ENCODE results near the gene WNT7A. TPM values are rescaled to one million over a fixed set of nuclear protein-coding genes. Genes with fewer than 3 reads are reported as not detected.

WNT7A gene
- total RNA-seq, 2 experiments from 2014 or later, result 22.4 to 24.7 TPM

DNA sequence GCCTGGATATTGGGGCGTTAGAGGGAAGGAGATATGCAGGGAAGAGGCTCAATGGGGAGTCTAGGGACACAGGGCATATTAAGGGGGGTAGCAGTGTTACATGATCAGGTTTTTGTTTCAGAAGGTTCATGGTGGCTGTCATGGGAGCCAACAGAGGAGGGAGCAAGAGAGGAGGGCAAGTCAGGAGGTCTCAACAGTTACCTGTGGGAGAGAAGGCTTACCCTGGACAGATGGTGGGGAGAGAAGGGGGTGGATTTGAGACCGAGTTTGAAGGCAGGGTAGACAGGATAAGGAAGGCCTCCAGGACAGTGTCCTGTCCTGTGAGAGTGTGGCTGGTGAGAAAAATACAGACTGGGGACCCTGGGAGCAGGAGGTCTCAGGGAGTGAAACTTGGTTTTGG lies 3.8 kb upstream of the WNT7A start:
- no peak overlapping the region for H3K4me3 ChIP-seq (ENCODE audit: low read length)
- no peaks in the 10 kb centered on the region for H3K36me3 Mint-ChIP-seq (ENCODE audit: low read depth)
- H3K36me3 ChIP-seq (ENCODE audit: insufficient read depth, low read length), result no peaks in the 10 kb centered on the region
- ChIA-PET CTCF (interaction anchor here (1.8 to 9.6 kb wide), 2 partner anchors 13 to 228 kb away, joined by 12 to 166 read pairs; no protein-coding TSS in a partner anchor), POLR2A (interaction anchor here (3.2 kb wide), 1 partner anchor 226 kb away, joined by 18 read pairs; no protein-coding TSS in a partner anchor)
- no peak overlapping the region for H3K27ac Mint-ChIP-seq
- TF ChIP-seq, protein P1, sequence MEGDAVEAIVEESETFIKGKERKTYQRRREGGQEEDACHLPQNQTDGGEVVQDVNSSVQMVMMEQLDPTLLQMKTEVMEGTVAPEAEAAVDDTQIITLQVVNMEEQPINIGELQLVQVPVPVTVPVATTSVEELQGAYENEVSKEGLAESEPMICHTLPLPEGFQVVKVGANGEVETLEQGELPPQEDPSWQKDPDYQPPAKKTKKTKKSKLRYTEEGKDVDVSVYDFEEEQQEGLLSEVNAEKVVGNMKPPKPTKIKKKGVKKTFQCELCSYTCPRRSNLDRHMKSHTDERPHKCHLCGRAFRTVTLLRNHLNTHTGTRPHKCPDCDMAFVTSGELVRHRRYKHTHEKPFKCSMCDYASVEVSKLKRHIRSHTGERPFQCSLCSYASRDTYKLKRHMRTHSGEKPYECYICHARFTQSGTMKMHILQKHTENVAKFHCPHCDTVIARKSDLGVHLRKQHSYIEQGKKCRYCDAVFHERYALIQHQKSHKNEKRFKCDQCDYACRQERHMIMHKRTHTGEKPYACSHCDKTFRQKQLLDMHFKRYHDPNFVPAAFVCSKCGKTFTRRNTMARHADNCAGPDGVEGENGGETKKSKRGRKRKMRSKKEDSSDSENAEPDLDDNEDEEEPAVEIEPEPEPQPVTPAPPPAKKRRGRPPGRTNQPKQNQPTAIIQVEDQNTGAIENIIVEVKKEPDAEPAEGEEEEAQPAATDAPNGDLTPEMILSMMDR (IDR thresholded peaks at IDR 0.05), result no peak
- H3K4me1 ChIP-seq (ENCODE audit: insufficient read depth, low read length), result peaks cover 29% of the 10 kb centered on the region
- H3K4me1 Mint-ChIP-seq (ENCODE audit: low read depth), result peaks cover 10% of the 10 kb centered on the region
- H3K4me3 Mint-ChIP-seq, result no peak overlapping the region
- no peak overlapping the region for H3K27ac ChIP-seq (ENCODE audit: low read depth in 1 of 2, low read length in 2 of 2)
- ATAC-seq (ENCODE audit: poor library complexity) (no peak), DNase-seq (peak in 1 of 14 experiments; percentile 6)
- peaks cover 15% of the 10 kb centered on the region for H3K27me3 Mint-ChIP-seq
- H3K27me3 ChIP-seq (ENCODE audit: control insufficient read depth in 1 of 2, insufficient read depth in 2 of 2, low read length in 2 of 2), result peaks cover 4 to 13% of the 10 kb centered on the region in 2 experiments
- H3K9me3 ChIP-seq (ENCODE audit: control insufficient read depth in 1 of 2, insufficient read depth in 1 of 2, low read length in 2 of 2), result peaks cover 0 to 3% of the 10 kb centered on the region in 2 experiments
- intact Hi-C loops (cut with DNase I, micrococcal nuclease), result loop anchor here (2.0 to 10.0 kb wide), 4 partner anchors 56 to 771 kb away; partner anchors contain the start of genes CCDC174 (in 1 of the 2) and SLC6A6 (in 1 of the 2)
- H3K9me3 Mint-ChIP-seq, result no peaks in the 10 kb centered on the region

- TF ChIP-seq, protein P1 (IDR thresholded peaks at IDR 0.05), result no peak
- H3K27ac Mint-ChIP-seq, result no peak overlapping the region
- ATAC-seq (ENCODE audit: poor library complexity), result no peak
- H3K9me3 ChIP-seq (ENCODE audit: control insufficient read depth in 1 of 2, insufficient read depth in 1 of 2, low read length in 2 of 2), result peaks cover 0 to 3% of the 10 kb centered on the region in 2 experiments
- no peak overlapping the region for H3K4me3 ChIP-seq (ENCODE audit: low read length)
- H3K4me1 ChIP-seq (ENCODE audit: insufficient read depth, low read length), result peaks cover 34% of the 10 kb centered on the region
- intact Hi-C loops (cut with DNase I, micrococcal nuclease), result loop anchor here (5.0 to 10.0 kb wide), 3 partner anchors 56 to 772 kb away; partner anchors contain the start of genes CCDC174 (in 1 of the 2) and SLC6A6 (in 1 of the 2)
- H3K36me3 ChIP-seq (ENCODE audit: insufficient read depth, low read length), result no peaks in the 10 kb centered on the region
- H3K4me1 Mint-ChIP-seq (ENCODE audit: low read depth), result peaks cover 14% of the 10 kb centered on the region
- H3K27ac ChIP-seq (ENCODE audit: low read depth in 1 of 2, low read length in 2 of 2), result no peak overlapping the region
- no peak for DNase-seq
- no peaks in the 10 kb centered on the region for H3K9me3 Mint-ChIP-seq
- peaks cover 15% of the 10 kb centered on the region for H3K27me3 Mint-ChIP-seq
- H3K4me3 Mint-ChIP-seq, result peak overlapping the region; percentile 3
- CTCF ChIA-PET, result interaction anchor here (9.6 kb wide), 1 partner anchor 227 kb away, joined by 166 read pairs; no protein-coding TSS in a partner anchor
- POLR2A ChIA-PET, result interaction anchor here (4.1 kb wide), 1 partner anchor 225 kb away, joined by 37 read pairs; no protein-coding TSS in a partner anchor
- no peaks in the 10 kb centered on the region for H3K36me3 Mint-ChIP-seq (ENCODE audit: low read depth)
- H3K27me3 ChIP-seq (ENCODE audit: control insufficient read depth in 1 of 2, insufficient read depth in 2 of 2, low read length in 2 of 2), result peaks cover 4 to 13% of the 10 kb centered on the region in 2 experiments
These were observed 3.0 kb upstream of the WNT7A start for GRCh38 chr3:13882876-13883275.

DNA sequence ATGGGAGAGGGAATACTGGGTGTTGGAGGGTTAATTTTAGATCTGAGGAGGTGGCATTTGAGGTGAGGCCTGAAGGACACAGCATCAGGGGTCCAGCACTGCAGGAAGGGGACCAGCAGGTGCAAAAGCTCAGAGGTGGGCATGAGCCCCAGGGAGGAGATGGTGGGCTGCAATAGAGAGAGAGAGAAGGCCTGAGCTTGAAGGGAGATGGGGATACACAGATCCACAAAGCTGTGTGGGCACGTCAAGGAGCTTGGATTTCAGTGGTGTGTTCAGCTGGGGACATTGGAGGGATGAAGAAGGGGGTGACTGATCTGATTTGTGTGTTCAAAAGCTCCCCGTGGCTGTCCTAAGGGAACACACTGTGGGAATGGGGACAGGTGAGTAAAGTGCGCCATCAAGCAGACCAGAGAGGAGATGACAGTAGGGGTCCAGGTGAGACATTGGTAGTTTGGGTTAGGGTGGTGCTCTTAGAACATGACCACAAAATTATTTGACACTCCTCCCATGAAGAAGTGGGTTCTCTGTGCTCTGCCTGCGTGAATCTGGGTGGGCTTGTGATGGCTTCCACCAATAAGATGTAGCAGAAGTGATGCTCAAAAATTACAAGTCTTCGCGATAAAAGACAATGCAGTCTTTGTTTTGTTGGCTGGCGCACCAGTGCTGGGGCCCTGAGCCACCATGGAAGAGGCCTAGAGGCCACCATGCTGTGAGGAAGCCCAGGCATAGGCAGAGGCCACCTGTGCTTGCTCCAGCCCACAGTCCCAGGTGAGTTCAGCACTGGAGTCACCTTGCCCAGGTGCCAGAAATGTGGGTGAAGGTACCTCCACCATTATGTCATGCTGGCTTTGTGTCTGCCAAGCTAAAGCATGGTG lies 1.9 kb upstream of the WNT7A start:
- Histone ChIP-seq H3K36me3 (ENCODE audit: insufficient read depth, low read length) (no peaks in the 10 kb centered on the region), H3K27me3 (ENCODE audit: control insufficient read depth in 1 of 2, insufficient read depth in 2 of 2, low read length in 2 of 2) (peaks cover 4 to 20% of the 10 kb centered on the region in 2 experiments), H3K27ac (ENCODE audit: low read depth in 1 of 2, low read length in 2 of 2) (no peak overlapping the region), H3K9me3 (ENCODE audit: control insufficient read depth in 1 of 2, insufficient read depth in 1 of 2, low read length in 2 of 2) (peaks cover 0 to 3% of the 10 kb centered on the region in 2 experiments), H3K4me1 (ENCODE audit: insufficient read depth, low read length) (peaks cover 43% of the 10 kb centered on the region), H3K4me3 (ENCODE audit: low read length) (no peak overlapping the region)
- TF ChIP-seq, protein P1 (IDR thresholded peaks at IDR 0.05), result no peak
- CTCF ChIA-PET, result interaction anchor here (1.4 to 9.6 kb wide), 12 partner anchors 9 to 520 kb away, joined by 4 to 166 read pairs (median 12); partner anchors contain the start of genes LSM3, SLC6A6 and XPC
- peaks cover 4% of the 10 kb centered on the region for H3K36me3 Mint-ChIP-seq (ENCODE audit: low read depth)
- H3K4me3 Mint-ChIP-seq, result peak overlapping the region; percentile 78
- ATAC-seq (ENCODE audit: poor library complexity), result no peak
- no peaks in the 10 kb centered on the region for H3K9me3 Mint-ChIP-seq
- H3K4me1 Mint-ChIP-seq (ENCODE audit: low read depth), result peaks cover 24% of the 10 kb centered on the region
- intact Hi-C loops (cut with DNase I, micrococcal nuclease), result loop anchor here (5.0 to 10.0 kb wide), 3 partner anchors 54 to 773 kb away; partner anchors contain the start of genes CCDC174 (in 1 of the 2) and SLC6A6 (in 1 of the 2)
- peak in 1 of 14 experiments; percentile 28 for DNase-seq
- H3K27me3 Mint-ChIP-seq, result peaks cover 15% of the 10 kb centered on the region
- POLR2A ChIA-PET, result interaction anchor here (0.6 to 4.8 kb wide), 6 partner anchors 9 to 261 kb away, joined by 3 to 59 read pairs (median 34); no protein-coding TSS in a partner anchor
- no peak overlapping the region for H3K27ac Mint-ChIP-seq

Measured in CD4-positive, alpha-beta T cell (primary cell).